Measurements from ENCODE around the gene TUBA3E.

DNA sequence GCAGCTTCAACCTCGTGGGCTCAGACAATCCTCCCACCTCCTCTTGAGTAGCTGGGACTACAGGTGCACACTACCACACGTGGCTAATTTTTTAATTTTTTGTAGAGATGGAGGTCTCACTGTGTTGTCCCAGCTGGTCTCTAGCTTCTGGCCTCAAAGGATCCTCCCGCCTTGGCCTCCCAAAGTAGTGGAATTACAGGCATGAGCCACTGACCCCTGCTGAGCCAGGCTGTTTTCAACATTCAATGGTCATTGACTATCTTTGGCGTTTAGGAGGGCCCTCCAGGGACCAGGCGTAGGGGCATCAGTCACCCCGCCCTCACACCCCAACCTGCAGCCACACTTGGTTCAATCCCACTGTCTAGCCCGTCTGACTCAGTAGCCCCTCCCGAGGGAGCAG is 11.0 kb downstream of the TUBA3E start:
- TF ChIP-seq, protein P1, sequence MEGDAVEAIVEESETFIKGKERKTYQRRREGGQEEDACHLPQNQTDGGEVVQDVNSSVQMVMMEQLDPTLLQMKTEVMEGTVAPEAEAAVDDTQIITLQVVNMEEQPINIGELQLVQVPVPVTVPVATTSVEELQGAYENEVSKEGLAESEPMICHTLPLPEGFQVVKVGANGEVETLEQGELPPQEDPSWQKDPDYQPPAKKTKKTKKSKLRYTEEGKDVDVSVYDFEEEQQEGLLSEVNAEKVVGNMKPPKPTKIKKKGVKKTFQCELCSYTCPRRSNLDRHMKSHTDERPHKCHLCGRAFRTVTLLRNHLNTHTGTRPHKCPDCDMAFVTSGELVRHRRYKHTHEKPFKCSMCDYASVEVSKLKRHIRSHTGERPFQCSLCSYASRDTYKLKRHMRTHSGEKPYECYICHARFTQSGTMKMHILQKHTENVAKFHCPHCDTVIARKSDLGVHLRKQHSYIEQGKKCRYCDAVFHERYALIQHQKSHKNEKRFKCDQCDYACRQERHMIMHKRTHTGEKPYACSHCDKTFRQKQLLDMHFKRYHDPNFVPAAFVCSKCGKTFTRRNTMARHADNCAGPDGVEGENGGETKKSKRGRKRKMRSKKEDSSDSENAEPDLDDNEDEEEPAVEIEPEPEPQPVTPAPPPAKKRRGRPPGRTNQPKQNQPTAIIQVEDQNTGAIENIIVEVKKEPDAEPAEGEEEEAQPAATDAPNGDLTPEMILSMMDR (conservative IDR thresholded peaks at IDR 0.05; ENCODE audit: low read length), result no peak
- no peak for TF ChIP-seq EZH2phosphoT487 (IDR thresholded peaks at IDR 0.05; ENCODE audit: borderline replicate concordance, low read depth, low read length)

All from OCI-LY7 (cell line).